ENCODE results near the gene ESPNL.

The ESPNL gene

DNA sequence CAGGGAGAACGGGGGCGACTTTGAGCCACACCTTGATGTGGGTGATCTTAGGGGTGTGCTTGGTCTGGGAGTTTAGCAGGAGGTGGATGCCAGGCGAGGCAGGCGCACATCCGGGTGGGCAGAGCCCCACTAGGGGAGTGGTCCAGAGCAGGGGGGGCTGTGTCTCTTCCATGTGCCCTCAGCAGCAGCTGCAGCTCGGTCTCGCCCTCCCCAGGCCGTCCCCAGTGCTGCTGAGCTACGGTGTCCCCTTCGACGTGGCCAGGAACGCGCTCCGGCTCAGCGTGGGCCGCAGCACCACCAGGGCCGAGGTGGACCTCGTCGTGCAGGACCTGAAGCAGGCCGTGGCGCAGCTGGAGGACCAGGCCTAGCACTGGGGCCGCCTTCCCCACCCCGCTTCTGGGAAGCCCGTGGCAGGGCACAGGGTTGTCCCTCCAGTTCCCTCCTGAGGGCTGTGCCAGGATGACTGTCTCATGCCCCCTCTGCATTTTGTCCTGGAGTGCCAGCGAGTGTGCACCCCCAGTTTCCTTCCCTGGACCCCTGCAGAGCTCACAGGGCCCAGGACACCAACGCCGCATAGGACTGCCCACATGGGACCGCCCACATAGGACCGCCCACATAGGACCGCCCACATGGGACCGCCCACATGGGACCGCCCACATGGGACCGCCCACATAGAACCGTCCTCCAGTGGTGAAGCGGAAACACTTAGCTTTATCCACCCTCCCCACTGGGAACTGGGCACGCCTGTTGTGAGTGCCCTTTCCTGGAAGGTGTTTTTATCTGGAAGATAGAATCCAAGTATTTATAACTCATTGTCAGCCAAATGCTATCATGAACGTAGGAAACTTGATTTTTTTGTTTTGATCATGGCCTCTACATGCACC lies 1.9 kb upstream of the ESPNL start:
- peak; percentile 31 for DNase-seq (ENCODE audit: low read depth)

DNA sequence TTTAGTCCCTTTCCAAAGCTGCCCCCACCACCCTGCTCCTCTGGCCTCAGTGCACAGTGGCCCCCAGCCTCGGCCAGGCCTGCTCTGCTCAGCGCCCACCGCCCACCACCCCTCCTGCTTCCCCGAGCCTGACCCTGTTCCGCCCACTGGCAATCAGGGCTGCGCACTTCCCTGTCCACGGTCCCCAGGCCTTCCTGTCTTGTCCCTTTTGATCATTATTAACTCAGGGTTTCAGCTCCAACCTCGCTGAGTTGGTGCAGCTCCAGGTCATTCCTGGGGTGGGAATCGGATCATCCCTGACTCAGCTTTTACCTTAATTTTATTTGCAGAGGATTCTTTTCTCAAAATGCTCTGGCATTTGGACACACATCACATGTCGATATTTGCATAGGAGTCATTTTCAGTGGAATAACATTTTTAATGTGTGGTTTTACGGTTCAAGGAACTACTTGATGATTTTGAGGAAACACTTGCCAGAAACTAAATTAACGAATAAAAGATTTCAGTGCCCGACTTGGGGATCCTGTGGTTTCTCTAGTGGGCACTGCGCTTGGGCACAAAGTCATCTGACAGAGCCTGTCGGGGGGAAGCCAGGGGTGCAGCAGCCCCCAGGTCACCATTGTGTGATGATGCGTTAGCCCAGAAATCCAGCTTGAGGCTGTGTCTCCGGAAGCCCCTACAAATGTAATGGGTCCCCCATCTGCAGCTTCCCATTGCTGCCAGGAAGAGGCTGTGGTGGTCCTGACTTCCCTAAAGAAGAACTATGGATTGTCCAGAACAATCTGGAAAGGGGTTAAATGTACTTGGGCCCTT lies 1.0 kb upstream of the ESPNL start:
- DNase-seq (ENCODE audit: low read depth) = no peak

DNA sequence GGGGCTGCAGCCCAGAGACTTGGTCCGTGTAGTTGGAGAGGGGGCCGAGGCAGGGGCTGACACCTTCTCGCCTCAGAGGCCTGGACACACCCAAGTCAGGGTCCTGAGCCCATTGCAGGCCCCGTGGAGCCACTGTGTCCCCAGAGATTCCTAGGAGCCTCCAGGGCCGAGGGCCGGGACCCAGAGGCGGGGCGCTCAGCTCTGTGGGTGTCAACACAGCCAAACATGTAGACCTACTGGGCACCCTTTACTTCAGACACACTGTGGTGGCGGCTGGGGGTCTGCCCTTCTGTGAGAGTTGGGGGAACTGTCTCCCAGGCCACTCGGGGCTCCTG lies 459 bp upstream of the ESPNL start:
- no peak for DNase-seq (ENCODE audit: low read depth)

DNA sequence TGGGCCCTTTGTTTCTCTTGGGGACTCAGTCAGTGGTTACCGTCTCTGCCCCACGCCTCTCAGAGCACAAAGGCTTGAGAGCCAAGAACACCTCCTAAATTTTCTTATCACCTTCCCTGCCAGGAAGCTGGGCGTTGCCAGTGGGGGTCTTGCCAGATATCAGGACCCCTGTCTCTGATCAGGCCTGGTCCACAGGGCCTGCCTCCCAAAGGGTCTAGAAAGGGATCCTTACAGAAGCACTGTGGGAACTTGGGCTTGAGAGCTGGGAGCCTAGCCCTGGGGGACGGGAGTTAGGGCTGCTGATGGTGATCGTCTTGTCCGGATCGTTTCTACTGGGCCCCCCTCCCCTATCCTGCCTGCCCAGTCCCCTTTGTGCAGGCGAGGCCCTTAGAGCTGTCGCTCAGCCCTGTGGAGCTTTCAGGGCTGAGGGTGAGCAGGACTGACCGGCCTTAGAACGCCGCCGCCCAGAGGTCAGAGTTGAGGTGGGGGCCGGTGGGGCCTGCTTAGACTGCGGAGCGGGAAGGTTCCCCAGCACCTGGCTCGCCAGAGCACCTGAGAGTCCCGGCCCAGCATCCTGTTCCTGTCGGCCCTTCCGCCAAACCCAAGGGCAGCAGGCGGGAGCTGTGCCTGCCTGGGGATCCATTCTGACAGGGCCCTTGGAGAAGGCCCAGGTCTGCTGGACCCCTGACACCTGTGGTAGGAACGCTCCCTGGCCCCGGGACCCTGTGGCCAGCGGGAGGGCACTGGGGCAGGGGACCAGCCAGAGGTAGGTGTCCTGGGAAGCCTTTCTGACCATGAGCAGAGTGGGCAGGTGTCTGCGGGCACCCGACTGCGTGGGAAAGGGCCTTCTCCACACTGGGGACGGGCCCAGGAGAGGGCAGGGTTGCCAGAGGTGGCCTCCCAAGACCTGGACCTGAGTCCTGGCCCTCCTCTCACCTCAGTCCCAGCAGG lies 956 bp downstream of the ESPNL start:
- DNase-seq (ENCODE audit: low read depth) = no peak

DNA sequence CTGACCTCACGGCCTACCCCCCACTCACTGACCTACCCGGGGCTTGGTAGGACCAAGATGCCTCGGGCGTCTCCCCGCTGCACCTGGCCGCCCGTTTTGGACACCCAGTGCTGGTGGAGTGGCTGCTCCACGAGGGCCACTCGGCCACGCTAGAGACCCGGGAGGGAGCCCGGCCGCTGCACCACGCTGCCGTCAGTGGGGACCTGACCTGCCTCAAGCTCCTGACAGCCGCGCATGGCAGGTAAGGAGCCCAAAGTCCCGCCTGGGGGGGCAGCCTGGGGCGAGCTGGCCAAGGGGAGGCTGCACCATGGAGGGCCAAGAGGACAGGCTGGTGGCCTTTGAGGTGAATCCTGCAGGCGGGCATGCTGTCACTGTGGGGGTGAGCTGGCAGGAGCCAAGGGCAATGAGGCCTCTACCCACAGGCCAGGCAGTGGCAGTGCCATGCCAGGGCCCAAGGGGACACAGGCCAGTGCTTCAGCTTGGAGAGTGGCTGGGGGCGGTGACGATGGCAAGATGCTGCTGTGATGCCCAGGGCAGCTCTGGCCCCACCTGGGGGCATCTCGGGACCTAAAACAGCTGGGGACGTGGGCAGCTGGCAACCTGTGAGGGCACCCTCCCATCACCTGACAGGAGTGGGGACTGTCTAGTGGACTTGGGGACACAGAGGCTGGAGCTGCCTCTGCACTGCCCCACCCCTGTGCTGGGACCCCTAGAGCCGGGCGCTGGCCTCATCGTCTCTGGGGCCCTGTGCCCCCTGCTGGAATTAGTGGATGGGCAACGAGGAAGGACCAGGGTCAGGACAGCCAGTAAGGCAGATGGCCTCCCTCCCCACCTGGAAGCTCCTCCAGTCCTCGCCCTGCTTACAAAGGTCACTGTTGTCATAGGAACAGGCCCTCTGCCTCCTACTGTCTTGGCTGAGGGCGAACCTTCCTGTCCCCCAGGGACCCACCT lies 2.0 kb downstream of the ESPNL start:
- no peak for DNase-seq (ENCODE audit: low read depth)

DNA sequence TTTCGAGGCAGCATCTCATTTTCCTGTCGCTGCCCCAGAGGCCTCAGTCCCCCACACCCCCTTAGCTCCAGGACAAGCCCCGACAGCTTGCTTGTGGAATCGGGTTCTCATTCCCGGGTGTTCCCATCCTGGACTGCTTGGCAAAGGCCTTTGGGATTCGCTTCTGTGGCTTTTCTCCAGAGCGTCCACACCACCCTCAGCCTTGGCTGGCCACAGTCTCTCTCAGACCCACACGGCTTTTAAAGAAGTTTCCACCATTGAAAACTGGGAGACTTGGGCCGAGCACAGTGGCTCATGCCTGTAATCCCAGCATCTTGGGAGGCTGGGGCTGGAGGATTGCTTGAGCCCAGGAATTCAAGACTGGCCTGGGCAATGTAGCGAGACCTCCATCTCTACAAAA lies 2.7 kb downstream of the ESPNL start:
- no peak for DNase-seq (ENCODE audit: low read depth)

DNA sequence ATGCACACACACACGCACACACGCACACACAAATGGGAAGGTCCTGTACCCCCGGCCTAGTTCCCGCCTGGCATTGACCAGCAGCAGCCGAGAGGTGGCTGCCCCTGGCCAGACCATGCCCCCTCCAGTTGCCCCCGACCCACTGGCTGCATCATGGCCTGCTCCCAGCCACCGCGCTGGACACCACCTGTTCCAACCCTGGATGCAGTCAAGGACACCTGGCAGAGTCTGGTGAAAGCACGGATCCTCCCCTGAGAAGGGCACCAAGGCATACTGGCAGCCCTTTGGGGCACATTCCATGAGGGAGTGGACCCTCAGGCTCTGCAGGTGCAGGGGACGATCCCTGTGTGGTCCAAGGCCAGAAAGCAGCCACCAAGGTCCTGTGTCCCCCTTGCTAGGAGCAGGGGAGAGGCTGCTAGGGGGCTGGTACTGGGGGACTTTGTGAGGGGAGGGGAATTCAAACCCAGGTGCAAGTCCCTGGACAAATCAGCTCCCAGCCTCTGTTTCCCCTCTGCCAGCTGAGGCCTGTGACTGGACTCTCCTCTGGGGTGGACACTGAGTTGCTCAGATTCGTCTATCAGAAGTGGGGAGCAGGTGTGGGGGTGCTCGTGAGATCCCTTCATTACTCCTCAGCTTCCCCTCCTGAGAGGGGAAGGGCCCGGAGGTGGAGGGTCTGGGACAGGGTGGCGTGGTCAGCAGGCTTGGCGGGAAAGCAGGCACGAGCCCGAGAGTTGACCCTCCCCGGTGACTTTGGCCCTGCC lies 3.5 kb downstream of the ESPNL start:
- DNase-seq (ENCODE audit: low read depth) = no peak

DNA sequence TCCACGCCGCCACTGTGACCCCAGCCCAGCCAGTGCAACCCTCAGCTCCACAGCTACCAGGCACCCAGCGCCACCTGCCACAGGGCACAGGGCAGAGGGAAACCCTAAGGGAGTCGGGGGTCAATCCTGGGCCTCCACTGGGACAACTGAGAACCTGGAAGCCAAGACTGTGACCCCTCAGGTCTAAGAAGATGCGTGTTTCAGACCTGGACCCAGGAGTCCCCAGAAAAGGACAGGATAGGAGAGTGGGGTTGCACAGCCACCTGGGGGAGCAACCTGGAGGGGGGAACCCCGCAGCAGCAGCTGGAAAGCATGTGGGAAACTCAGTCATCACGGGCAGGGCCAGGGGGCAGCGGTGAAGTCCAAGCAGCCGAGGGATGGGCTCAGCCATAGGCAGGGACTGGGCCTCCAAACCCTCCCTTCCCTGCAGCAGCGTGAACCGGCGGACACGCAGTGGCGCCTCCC lies 4.1 kb downstream of the ESPNL start:
- no peak for DNase-seq (ENCODE audit: low read depth)

DNA sequence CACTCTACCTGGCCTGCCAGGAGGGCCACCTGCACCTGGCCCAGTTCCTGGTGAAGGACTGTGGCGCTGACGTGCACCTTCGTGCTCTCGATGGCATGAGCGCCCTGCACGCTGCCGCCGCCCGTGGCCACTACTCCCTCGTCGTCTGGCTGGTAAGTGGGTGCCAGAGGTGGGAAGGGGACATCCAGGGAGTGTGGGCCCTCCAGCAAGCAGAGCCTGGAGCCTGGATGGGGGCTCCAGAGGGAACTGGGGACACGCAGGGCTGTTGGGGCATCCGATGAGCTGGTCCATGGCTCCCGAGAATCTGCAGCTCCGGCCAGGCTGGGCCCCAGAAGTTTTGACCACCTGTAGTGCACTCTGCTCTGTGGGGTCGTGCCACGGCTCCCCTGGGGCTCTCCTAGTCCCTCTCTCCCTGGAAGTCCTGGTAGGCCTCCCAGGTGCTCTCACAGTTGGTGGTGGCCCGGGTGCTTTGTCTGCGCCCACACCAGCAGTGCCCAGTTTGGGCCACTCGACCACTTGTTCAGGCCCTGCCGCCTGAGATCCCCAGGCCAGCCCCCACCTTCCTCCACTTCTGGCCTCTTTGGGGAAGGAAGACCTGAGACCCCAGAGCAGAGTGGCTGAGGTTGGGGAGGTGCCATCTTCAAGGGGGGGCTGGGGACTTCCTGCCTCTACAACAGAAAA lies 4.7 kb downstream of the ESPNL start:
- DNase-seq (ENCODE audit: low read depth) = no peak

DNA sequence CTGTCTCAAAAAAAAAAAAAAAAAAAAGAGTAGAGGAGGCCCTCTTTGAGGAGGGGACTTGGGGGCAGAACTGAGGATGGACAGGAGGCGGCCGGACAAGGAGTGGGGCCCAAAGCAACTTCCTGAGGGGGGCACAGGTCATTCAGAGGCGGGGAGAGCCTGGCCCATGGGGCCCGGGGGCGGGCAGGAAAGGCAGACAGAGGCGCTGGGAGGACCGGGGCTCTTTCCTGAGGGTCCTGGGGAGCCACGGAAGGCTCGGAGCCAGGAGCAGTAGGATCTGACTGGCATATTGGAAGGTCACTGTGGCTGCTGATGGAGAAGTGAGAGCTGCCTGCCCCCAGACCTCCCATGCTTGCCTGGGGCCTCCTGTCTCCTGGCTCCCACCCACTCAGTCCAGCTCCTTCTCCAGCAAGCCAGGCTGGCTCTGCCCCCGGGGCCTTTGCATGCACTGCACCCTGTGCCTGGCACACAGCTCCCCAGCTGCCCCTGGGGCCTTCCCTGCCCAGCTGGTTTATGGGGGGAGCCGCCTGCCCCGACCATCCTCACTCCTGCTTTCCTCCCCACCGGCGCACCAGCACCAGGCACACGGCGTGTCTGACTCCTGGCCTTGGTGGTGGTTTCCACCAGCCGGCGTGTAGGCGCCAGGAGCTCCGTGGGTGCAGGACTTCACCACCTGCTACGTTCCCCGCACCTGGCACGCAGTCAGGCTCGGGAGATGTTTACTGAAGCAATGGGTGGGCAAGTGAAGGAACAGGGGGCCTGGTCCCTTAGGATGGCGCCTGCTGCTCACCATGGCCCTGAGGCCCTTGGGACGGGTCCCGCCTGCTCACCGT lies 5.6 kb downstream of the ESPNL start:
- DNase-seq (ENCODE audit: low read depth) = no peak

DNA sequence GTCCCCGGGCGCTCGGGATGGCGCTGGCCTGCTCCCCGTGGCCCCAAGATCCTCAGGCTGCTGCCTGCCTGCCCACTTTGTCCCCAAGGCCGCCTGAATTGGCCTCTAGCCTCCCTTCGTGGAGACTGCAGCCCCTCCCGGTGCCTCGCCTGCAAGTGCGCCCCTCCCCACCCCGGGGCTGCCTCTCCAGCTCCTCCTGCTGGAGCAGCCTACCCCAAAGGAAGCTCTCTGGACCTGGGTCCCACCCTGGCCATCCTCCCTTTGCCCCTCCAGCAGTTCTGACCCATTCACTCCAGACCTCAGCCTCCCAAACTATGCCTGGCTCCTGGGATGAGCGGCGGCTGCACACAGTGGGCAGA lies 6.2 kb downstream of the ESPNL start:
- DNase-seq (ENCODE audit: low read depth) = no peak

DNA sequence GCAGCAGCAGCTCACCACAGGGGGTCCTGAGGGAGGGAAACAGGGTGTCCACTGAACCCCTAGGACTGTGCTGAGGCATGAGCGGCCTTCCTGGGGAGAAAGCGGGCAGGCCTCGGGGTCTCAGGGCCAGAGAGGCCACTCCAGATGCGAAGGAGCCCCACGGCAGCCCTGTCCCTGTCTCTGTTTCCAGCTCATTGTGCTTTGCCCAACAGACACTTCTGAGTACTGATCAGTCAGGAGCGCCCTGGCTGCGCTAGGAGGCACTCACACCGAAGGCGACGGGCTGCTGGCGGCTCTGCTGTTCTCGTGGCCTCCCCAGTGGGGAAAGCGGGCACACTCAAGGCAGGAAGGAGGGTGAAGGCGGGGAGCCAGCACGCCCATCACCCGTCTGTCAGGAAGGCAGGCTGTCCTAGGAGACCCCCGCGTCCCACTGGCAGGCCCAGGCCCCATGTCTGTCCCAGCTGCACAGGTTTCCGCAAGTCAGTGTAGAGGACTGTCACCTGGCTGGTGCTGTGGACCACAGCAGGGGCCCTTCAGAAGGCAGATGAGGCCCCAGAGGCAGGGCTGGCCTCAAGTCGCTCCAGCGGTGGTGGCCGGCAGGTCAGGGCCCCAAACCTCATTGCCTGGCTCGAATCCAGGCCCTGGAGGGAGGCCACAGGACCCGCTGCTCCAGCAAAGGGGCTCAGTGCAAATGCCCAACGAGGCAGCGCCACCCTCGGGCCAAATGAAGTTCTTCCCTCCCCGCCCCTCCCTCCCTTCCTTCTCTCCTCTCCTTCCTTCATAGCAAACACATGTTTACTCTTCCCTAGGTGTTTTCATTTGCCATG lies 6.8 kb downstream of the ESPNL start:
- no peak for DNase-seq (ENCODE audit: low read depth)

DNA sequence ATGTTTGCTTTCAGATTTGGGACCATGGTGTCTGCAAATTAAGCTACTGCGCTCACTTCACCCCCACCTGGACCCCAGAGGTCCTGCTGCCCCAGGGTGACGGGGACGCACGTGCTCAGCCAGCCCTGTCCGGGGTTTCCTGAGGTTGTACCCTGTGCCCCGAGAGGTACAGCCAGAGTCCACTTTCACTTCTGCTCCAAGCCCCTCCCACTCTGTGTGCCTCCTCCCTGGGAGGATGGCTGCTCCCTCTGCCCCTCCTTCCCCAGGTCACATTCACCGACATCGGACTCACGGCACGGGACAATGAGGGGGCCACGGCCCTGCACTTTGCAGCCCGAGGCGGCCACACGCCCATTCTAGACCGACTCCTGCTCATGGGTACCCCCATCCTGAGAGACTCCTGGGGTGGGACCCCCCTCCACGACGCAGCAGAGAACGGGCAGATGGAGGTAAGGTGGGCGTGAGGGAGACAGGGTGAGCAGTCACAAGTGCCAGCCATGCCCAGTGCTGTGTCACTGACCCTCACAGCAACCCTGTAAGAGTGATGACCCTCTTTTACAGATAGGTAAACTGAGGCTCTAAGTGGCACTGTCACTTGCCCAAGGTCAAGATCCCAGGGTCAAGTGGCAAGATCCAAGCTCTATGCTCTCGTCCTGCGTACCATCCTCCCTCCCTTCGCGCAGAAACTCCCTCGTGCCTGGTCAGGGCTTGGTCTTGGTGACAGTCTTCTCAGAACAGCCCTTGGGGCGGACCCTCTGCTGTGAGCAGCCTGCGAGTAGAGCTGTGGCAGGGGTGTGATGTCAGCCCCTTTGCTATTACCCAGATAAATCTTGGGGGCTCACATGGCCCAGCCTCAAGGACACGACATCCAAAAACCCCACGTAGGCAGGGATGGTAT lies 7.6 kb downstream of the ESPNL start:
- DNase-seq (ENCODE audit: low read depth) = no peak

DNA sequence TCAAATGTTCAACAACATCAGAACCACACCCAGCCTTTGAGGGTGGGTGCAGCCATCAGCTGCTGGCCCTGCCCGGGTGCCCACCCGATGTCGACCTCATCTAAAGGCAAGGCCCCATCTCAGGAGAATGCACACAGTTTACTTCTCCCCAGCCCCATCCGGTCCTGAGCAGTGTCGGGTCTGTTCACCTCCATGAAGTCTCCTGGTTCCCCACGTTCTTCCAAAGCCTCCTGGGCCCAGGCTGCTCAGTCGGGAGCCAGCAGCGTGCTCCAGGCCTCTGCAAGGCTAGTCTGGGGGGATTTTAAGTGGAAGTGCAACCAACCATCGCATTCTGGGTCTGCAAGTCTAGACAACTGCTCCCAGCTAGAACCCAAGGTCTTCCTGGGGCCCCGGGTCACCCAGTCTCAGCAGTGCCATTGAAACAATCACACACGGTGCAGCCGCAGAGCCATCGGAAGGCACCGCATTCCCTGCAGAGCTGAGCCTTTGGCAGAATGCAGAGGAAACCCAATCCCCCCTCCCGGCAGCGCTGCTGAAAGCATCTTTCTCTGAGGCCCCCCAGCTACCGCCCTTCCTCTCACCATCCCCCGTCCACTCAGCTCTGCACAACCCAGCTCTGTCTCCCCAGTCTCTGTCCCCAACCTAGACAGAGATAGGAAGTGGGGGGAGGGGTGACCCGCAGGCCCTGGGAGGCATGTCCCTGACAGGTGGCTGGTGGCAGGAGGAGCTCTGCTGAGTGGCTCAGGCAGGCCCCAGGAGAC lies 8.5 kb downstream of the ESPNL start:
- no peak for DNase-seq (ENCODE audit: low read depth)

DNA sequence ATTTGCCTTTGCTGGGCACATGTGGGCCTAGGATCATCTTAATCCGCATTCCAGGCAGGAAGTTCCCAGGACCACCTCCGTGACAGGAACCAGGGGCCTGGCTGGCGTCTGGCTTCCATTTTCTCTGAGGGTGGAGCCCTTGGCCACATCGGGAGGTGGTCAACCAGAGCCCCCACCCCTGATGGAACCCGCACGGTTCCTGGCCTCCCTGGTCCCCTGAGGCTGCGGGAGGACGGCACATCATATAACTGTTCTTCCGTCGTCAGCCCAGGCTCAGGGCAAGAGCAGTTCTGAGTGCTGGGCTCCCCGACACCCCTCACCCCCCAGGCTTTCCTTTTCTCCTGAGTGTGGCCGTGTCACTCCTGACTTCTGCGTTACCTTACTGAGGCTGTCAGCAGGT lies 13.5 kb downstream of the ESPNL start:
- no peak for DNase-seq (ENCODE audit: low read depth)

DNA sequence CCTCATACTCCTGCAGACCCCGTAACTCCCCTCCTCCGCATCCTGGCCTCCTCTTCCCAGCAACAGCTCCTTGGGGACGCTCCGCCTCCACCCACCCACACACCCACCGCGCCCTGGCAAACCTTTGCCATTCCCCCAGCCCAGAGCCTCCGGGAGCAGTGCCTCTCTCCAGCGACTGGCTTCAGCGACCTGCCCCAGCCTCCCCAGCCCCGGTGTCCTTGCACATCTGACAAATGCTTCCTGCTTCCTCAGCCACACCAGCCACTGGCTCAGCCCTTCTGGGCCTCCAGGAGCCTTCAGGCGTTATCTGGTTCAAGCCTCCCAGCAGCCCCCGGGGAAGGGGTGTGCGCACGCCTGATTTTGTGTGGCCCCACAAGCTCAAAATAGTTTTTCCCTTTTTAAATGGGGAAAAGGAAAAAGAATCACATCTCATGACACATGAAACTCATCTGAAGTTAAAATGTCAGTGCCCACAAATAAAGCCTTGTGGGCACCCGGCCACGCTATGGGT lies 14.2 kb downstream of the ESPNL start:
- no peak for DNase-seq (ENCODE audit: low read depth)

Data from stromal cell of bone marrow (primary cell).